Aorta (tissue), 5 donors: ENCODE data around the gene PCDHB12. TPM values are rescaled to one million over a fixed set of nuclear protein-coding genes. Genes with fewer than 3 reads are reported as not detected.
"Not testable (repeated sequence)": the region's sequence is repeated elsewhere in the genome, so short reads cannot be mapped to it uniquely, and the experiment has no call there.

Experiments
- ATAC-seq: fragments of 200-7000 bp; cut with Tn5 transposase; one replicate; pipeline ENCODE4 v1.9.1; 2022; ENCODE audit warnings: moderate library complexity; ENCODE audit not compliant: low FRiP score
- DNase-seq, 2 donors: peaks; one replicate each; pipeline ENCODE4 v3.0.0-alpha.2; 2020
- H3K27ac ChIP-seq, 2 donors: one replicate each; pipeline ENCODE4 v1.5.1; 2013; ENCODE audit warnings: low read length in 2 of 2, mild to moderate bottlenecking in 2 of 2, moderate library complexity in 2 of 2, control low read depth in 1 of 2, inconsistent platforms in 1 of 2, low read depth in 1 of 2
- H3K27me3 ChIP-seq, 2 donors: one replicate each; pipeline ENCODE4 v1.6.1; 2013; ENCODE audit warnings: control low read depth in 1 of 2, low read length in 1 of 2, mild to moderate bottlenecking in 1 of 2, moderate library complexity in 1 of 2; ENCODE audit not compliant: insufficient read depth in 2 of 2, control insufficient read depth in 1 of 2
- H3K36me3 ChIP-seq, 2 donors: one replicate each; pipeline ENCODE4 v1.6.1; 2013; ENCODE audit warnings: control low read depth in 1 of 2, low read length in 1 of 2, mild to moderate bottlenecking in 1 of 2; ENCODE audit not compliant: insufficient read depth in 2 of 2, control insufficient read depth in 1 of 2
- H3K4me1 ChIP-seq, 2 donors: one replicate each; pipeline ENCODE4 v1.6.1; 2013; ENCODE audit warnings: low read length in 2 of 2, control low read depth in 1 of 2, mild to moderate bottlenecking in 1 of 2, moderate library complexity in 1 of 2; ENCODE audit not compliant: insufficient read depth in 2 of 2, control insufficient read depth in 1 of 2
- H3K4me3 ChIP-seq, 2 donors: one replicate each; pipeline ENCODE4 v1.5.1; 2013; ENCODE audit warnings: low read length in 2 of 2, control low read depth in 1 of 2, mild to moderate bottlenecking in 1 of 2
- H3K9me3 ChIP-seq: one replicate; pipeline ENCODE4 v1.6.1; 2013; ENCODE audit warnings: mild to moderate bottlenecking, low read length; ENCODE audit not compliant: control insufficient read depth
- WGBS, 2 donors: extraction: QIAGEN DNeasy Blood & Tissue Kit; methylation state at CpG; one replicate each; pipeline ENCODE4 v1.1.7; 2013; 5-methylcytosine and 5-hydroxymethylcytosine counted together
- intact Hi-C, 2 donors: fragments of 100-400 bp; cut with DNase I; formaldehyde crosslinking; loops; one replicate each; pipeline versions ENCODE4 v1.14.2 to v1.15.0; 2022
- long read RNA-seq, 2 donors: library from polyadenylated mRNA; unstranded; transcript quantifications; one replicate each; pipeline ENCODE4 v2.0.0, GENCODE V29; 2020 to 2021
- polyA plus RNA-seq, 2 donors: library from polyadenylated mRNA; stranded (reverse); fragments of 200-250 nt; gene quantifications; one replicate each; pipeline ENCODE4 v1.2.3, GENCODE V29; 2013
- total RNA-seq, 2 donors: library from RNA; stranded (reverse); fragmentation: NEBNext Ultra II Directional; extraction: Animal tissue kit (Norgen Biotek cat#: 25700); gene quantifications; one replicate each; pipeline ENCODE4 v1.2.1, GENCODE V29; 2021
- donor health status: healthy with polysubstance abuse.
- donor health status: Bipolar disorder and iron deficiency.
- donor health status: DM: no; HTN: no; CAD: no.
- donor health status: DM: no; HTN: no; CAD: no.
- donor health status: DM: yes; HTN: yes; CAD: no.

PCDHB12 gene
- total RNA-seq = 1 to 10 TPM; 5.7 to 6.7 TPM
- 1 to 10 TPM in 1 of 2 donors, under 1 TPM in 1; 0.75 to 2.9 TPM for polyA plus RNA-seq
- long read RNA-seq, donor 1, partial matches to known transcripts = 0 of 2 reads
- long read RNA-seq, donor 1, other reads (novel, unspliced or antisense) = 1 of 2 reads
- long read RNA-seq, donor 2, partial matches to known transcripts = 0 of 1 reads
- long read RNA-seq, donor 2, other reads (novel, unspliced or antisense) = 0 of 1 reads

DNA sequence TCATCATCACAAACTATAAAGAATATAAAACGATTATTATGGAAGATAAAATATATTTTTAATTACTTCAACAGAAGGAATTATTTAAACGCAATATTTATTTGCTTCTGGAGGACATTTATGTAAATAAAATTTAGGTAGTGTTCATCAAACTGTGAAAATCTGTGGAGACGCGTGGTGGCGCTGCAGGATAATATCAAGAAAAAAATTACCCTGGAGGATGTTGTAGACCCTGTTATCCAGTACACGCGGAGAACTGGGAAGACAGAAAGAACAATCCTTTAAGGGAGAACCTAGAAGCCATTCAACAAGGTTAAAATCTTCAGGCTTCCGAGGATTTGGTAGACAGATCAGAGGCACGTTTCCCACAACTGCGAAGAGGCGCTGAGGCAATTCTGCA lies at the start of gene PCDHB12:
Gene PCDHB12, plus strand, starts transcription at position 242 of the 400 bp plus-strand sequence. CDS start 189 bp downstream, outside the sequence.
- WGBS, 2 donors = 14 to 18% methylated on average over 11 of the region's 11 CpGs

DNA sequence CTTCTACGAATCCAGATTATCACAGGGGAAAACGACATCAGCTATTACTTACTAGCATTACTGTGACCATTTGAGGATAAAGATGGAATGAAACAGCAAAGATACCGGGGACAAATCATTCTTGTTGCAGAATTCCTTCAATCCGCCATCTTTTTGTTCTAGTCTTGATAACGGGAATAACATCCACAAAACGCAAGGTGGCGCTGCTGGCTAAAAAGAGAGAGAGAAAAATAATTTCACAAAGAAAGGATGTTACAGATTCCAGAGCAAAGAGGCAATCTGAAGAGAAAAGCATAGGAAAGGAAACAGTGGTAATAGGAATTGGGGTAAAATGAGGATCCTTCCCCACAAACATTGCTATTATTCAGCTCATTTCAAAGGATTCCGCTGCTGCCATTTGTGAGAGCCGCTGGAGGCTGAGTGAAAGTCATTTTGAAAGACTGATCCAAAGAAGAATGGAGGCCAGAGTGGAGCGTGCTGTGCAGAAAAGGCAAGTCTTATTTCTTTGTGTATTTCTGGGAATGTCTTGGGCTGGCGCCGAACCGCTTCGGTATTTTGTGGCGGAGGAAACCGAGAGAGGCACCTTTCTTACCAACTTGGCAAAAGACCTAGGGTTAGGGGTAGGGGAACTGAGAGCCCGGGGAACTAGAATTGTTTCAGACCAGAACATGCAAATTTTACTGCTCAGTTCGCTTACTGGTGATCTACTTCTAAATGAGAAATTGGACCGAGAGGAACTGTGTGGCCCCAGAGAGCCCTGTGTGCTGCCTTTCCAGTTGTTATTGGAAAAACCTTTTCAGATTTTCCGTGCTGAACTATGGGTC lies 35.9 kb upstream of the PCDHB12 start, which contains the start of gene PCDHB7:
Gene PCDHB7, plus strand, starts transcription at position 264 of the 824 bp plus-strand sequence. Its CDS starts 192 bp downstream, at position 456.
- peak within 1 kb of the TSS in 1 of 2 donors; percentile 18 for H3K4me3 ChIP-seq
- WGBS, 2 donors = 16 to 29% methylated on average over 20 of the region's 20 CpGs
- peaks cover 11% of the 10 kb centered on the region for H3K9me3 ChIP-seq
- H3K27me3 ChIP-seq = no peaks in the 10 kb centered on the region
- H3K4me1 ChIP-seq = no peaks in the 10 kb centered on the region
- no peak within 1 kb of the TSS for H3K27ac ChIP-seq
- H3K36me3 ChIP-seq = no peaks in the 10 kb centered on the region
- intact Hi-C loops = loop anchor here (5.0 to 10.0 kb wide), 2 partner anchors 390 to 392 kb away; no protein-coding TSS in a partner anchor
- no peak for ATAC-seq
- peak in 1 of 2 donors; percentile 44 for DNase-seq

More for the DNA sequence above, at the start of gene PCDHB12:
- H3K4me3 ChIP-seq = peak within 1 kb of the TSS in 1 of 2 donors; percentile 28
- H3K27me3 ChIP-seq = no peaks in the 10 kb centered on the region
- H3K4me1 ChIP-seq = no peaks in the 10 kb centered on the region
- no peak for DNase-seq
- no peak within 1 kb of the TSS for H3K27ac ChIP-seq
- ATAC-seq = no peak
- intact Hi-C loops = no loop called here
- no peaks in the 10 kb centered on the region for H3K36me3 ChIP-seq
- H3K9me3 ChIP-seq = peaks cover 15% of the 10 kb centered on the region

DNA sequence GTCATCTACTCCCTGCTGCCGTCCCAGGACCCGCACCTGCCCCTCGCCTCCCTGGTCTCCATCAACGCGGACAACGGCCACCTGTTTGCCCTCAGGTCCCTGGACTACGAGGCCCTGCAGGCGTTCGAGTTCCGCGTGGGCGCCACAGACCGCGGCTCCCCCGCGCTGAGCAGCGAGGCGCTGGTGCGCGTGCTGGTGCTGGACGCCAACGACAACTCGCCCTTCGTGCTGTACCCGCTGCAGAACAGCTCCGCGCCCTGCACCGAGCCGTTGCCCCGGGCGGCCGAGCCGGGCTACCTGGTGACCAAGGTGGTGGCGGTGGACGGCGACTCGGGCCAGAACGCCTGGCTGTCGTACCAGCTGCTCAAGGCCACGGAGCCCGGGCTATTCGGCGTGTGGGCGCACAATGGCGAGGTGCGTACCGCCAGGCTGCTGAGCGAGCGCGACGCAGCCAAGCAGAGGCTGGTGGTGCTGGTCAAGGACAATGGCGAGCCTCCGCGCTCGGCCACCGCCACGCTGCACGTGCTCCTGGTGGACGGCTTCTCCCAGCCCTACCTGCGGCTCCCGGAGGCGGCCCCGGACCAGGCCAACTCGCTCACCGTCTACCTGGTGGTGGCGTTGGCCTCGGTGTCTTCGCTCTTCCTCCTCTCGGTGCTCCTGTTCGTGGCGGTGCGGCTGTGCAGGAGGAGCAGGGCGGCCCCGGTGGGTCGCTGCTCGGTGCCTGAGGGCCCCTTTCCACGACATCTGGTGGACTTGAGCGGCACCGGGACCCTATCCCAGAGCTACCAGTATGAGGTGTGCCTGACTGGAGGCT lies 34.0 kb upstream of the PCDHB12 start:
- not testable (repeated sequence) for H3K4me3 ChIP-seq, H3K36me3 ChIP-seq, ATAC-seq, H3K27me3 ChIP-seq, H3K4me1 ChIP-seq, DNase-seq, H3K27ac ChIP-seq
- H3K9me3 ChIP-seq = peaks cover 13% of the 10 kb centered on the region
- intact Hi-C loops = loop anchor here (5.0 to 10.0 kb wide), 2 partner anchors 388 to 390 kb away; no protein-coding TSS in a partner anchor
- 33 to 38% methylated on average over 71 to 79 of the region's 79 CpGs for WGBS, 2 donors

DNA sequence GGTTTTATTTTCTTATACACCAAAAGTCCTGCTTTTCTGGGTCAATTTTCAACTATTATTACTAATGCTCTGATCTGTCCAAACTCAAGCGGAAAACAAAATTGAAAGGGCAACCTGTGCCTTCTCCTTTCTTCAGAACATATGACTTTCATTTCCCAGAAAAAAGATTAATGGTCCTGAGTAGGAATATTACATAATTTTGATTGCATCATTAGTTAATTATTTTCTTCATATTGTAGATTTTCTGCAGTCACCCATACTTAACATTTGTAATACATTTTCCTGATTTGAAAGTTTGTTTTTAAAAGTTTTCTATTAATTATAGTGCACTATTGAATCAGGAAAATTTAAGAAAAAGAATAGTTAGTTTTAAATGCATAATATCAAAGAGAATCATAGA lies 32.6 kb upstream of the PCDHB12 start:
- Histone ChIP-seq H3K27ac (no peak overlapping the region), H3K4me1 (no peaks in the 10 kb centered on the region), H3K36me3 (no peaks in the 10 kb centered on the region), H3K4me3 (peak overlapping the region in 1 of 2 donors; percentile 6), H3K9me3 (peaks cover 18% of the 10 kb centered on the region), H3K27me3 (no peaks in the 10 kb centered on the region)
- 55 to 63% methylated on average over 1 of the region's 1 CpG for WGBS, 2 donors
- DNase-seq = no peak
- no peak for ATAC-seq
- intact Hi-C loops = loop anchor here in 1 of 2 donors (10.0 kb wide), 1 partner anchor 389 kb away; no protein-coding TSS in a partner anchor

DNA sequence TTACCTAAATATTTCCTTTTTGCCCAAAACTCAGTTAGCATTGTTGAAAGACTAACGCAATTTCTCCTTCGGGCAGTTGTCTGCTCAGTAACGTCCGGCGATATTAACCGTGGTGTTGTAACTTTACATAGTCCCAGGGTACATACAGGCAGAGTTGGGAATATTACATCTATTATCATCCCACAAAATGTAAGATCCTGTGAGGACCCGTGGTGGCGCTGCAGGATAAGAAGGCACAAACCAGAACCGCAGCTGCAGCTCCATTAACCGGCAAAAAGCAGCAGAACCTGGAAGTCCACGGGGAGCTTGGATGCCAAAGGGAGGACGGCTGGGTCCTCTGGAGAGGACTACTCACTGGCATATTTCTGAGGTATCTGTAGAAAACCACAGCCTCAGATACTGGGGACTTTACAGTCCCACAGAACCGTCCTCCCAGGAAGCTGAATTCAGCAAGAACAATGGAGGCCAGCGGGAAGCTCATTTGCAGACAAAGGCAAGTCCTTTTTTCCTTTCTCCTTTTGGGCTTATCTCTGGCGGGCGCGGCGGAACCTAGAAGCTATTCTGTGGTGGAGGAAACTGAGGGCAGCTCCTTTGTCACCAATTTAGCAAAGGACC lies 30.8 kb upstream of the PCDHB12 start, which contains the start of gene PCDHB8:
Gene PCDHB8, plus strand, starts transcription at position 214 of the 615 bp plus-strand sequence. Its CDS starts 245 bp downstream, at position 459.
- ATAC-seq, H3K36me3 ChIP-seq, H3K4me1 ChIP-seq, H3K27me3 ChIP-seq, H3K4me3 ChIP-seq, DNase-seq, H3K27ac ChIP-seq: not testable (repeated sequence)
- intact Hi-C loops = loop anchor here in 1 of 2 donors (10.0 kb wide), 1 partner anchor 387 kb away; no protein-coding TSS in a partner anchor
- 22 to 30% methylated on average over 14 to 16 of the region's 18 CpGs for WGBS, 2 donors
- H3K9me3 ChIP-seq = peaks cover 20% of the 10 kb centered on the region

DNA sequence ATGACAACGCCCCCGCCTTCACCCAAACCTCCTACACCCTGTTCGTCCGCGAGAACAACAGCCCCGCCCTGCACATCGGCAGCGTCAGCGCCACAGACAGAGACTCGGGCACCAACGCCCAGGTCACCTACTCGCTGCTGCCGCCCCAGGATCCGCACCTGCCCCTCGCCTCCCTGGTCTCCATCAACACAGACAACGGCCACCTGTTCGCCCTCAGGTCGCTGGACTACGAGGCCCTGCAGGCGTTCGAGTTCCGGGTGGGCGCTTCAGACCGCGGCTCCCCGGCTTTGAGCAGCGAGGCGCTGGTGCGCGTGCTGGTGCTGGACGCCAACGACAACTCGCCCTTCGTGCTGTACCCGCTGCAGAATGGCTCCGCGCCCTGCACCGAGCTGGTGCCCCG lies 29.1 kb upstream of the PCDHB12 start:
- intact Hi-C loops = loop anchor here in 1 of 2 donors (10.0 kb wide), 1 partner anchor 385 kb away; no protein-coding TSS in a partner anchor
- WGBS, 2 donors = 27 to 40% methylated on average over 24 to 35 of the region's 39 CpGs
- H3K27ac ChIP-seq, DNase-seq, H3K36me3 ChIP-seq, H3K4me3 ChIP-seq, H3K27me3 ChIP-seq, ATAC-seq, H3K4me1 ChIP-seq: not testable (repeated sequence)
- H3K9me3 ChIP-seq = peaks cover 22% of the 10 kb centered on the region

DNA sequence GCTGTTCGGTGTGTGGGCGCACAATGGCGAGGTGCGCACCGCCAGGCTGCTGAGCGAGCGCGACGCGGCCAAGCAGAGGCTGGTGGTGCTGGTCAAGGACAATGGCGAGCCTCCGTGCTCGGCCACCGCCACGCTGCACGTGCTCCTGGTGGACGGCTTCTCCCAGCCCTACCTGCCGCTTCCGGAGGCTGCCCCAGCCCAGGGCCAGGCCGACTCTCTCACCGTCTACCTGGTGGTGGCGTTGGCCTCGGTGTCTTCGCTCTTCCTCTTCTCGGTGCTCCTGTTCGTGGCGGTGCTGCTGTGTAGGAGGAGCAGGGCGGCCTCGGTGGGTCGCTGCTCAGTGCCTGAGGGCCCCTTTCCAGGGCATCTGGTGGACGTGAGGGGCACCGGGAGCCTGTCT lies 28.6 kb upstream of the PCDHB12 start:
- intact Hi-C loops = loop anchor here in 1 of 2 donors (10.0 kb wide), 1 partner anchor 385 kb away; no protein-coding TSS in a partner anchor
- H3K36me3 ChIP-seq, H3K27me3 ChIP-seq, ATAC-seq, H3K4me3 ChIP-seq, H3K4me1 ChIP-seq, DNase-seq, H3K27ac ChIP-seq: not testable (repeated sequence)
- 16 to 32% methylated on average over 22 to 32 of the region's 32 CpGs for WGBS, 2 donors
- peaks cover 21% of the 10 kb centered on the region for H3K9me3 ChIP-seq
